H9 (cell line): ENCODE data around the gene BDH1. TPM values are rescaled to one million over a fixed set of nuclear protein-coding genes. Genes with fewer than 3 reads are reported as not detected.

Experiments used
- DNase-seq: peaks from one replicate; pipeline ENCODE4 v3.0.0-alpha.2; 2017
- H2AFZ ChIP-seq: one replicate; pipeline ENCODE4 v1.6.1; 2013; ENCODE audit warnings: mild to moderate bottlenecking, low read length, control low read depth, moderate library complexity
- H2AK5ac ChIP-seq: 2 replicates; pipeline ENCODE4 v1.6.1; 2013; ENCODE audit warnings: low read length, control low read depth, mixed read lengths; ENCODE audit not compliant: insufficient read length
- H2BK120ac ChIP-seq: one replicate; pipeline ENCODE4 v1.6.1; 2013; ENCODE audit warnings: low read depth, mild to moderate bottlenecking, low read length, control low read depth, inconsistent platforms; ENCODE audit not compliant: poor library complexity, severe bottlenecking
- H2BK12ac ChIP-seq: 2 replicates; pipeline ENCODE4 v1.6.1; 2013; ENCODE audit warnings: low read length, control low read depth, mixed read lengths, low read depth; ENCODE audit not compliant: insufficient read length
- H2BK15ac ChIP-seq: 2 replicates; pipeline ENCODE4 v1.6.1; 2013; ENCODE audit warnings: low read depth, low read length, control low read depth
- H2BK20ac ChIP-seq: one replicate; pipeline ENCODE4 v1.6.1; 2013; ENCODE audit warnings: low read depth, mild to moderate bottlenecking, low read length, control low read depth, inconsistent platforms; ENCODE audit not compliant: poor library complexity, severe bottlenecking
- H2BK5ac ChIP-seq: 2 replicates; pipeline ENCODE4 v1.6.1; 2013; ENCODE audit warnings: low read length, control low read depth, mixed read lengths; ENCODE audit not compliant: insufficient read length
- H3K14ac ChIP-seq: 2 replicates; pipeline ENCODE4 v1.6.1; 2013; ENCODE audit warnings: low read length, control low read depth; ENCODE audit not compliant: insufficient read depth
- H3K18ac ChIP-seq: 2 replicates; pipeline ENCODE4 v1.6.1; 2013; ENCODE audit warnings: low read depth, mild to moderate bottlenecking, mixed read lengths, low read length, control low read depth; ENCODE audit not compliant: insufficient read length
- H3K23ac ChIP-seq: 2 replicates; pipeline ENCODE4 v1.6.1; 2013; ENCODE audit warnings: low read length, control low read depth, mixed read lengths, low read depth; ENCODE audit not compliant: insufficient read length
- H3K23me2 ChIP-seq: 2 replicates; pipeline ENCODE4 v1.6.1; 2013; ENCODE audit warnings: low read depth, mild to moderate bottlenecking, mixed read lengths, low read length, control low read depth; ENCODE audit not compliant: insufficient read length, poor library complexity, severe bottlenecking
- H3K27ac ChIP-seq: 2 replicates; pipeline ENCODE4 v1.5.1; 2013; ENCODE audit warnings: low read length, control low read depth, mixed read lengths, low read depth; ENCODE audit not compliant: insufficient read length
- H3K27me3 ChIP-seq: 2 replicates; pipeline ENCODE4 v1.6.1; 2013; ENCODE audit warnings: low read length, control low read depth, inconsistent platforms; ENCODE audit not compliant: insufficient read depth
- H3K4ac ChIP-seq: 2 replicates; pipeline ENCODE4 v1.6.1; 2013; ENCODE audit warnings: low read depth, mild to moderate bottlenecking, control low read depth, inconsistent platforms, low read length, moderate library complexity
- H3K4me1 ChIP-seq: 2 replicates; pipeline ENCODE4 v1.6.1; 2013; ENCODE audit warnings: low read length, control low read depth, inconsistent platforms; ENCODE audit not compliant: insufficient read depth
- H3K4me2 ChIP-seq: 2 replicates; pipeline ENCODE4 v1.6.1; 2013; ENCODE audit warnings: low read length, control low read depth, mixed read lengths; ENCODE audit not compliant: insufficient read length, insufficient read depth
- H3K56ac ChIP-seq: 2 replicates; pipeline ENCODE4 v1.6.1; 2013; ENCODE audit warnings: low read depth, mild to moderate bottlenecking, mixed read lengths, low read length, control low read depth; ENCODE audit not compliant: insufficient read length
- H3K79me1 ChIP-seq: 2 replicates; pipeline ENCODE4 v1.6.1; 2013; ENCODE audit warnings: low read depth, mild to moderate bottlenecking, moderate library complexity, low read length, control low read depth, inconsistent platforms; ENCODE audit not compliant: insufficient read depth, poor library complexity, severe bottlenecking
- H3K79me2 ChIP-seq: 2 replicates; pipeline ENCODE4 v1.6.1; 2013; ENCODE audit warnings: low read length, control low read depth, inconsistent platforms; ENCODE audit not compliant: insufficient read depth
- H3K9ac ChIP-seq: 2 replicates; pipeline ENCODE4 v1.6.1; 2013; ENCODE audit warnings: low read length, control low read depth, mixed read lengths; ENCODE audit not compliant: insufficient read length; ENCODE audit errors: extremely low read depth
- H3K9me3 ChIP-seq: one replicate; pipeline ENCODE4 v1.6.1; 2013; ENCODE audit warnings: low read depth, low read length, inconsistent platforms; ENCODE audit not compliant: control insufficient read depth
- H3T11ph ChIP-seq: one replicate; pipeline ENCODE4 v1.6.1; 2013; ENCODE audit warnings: mild to moderate bottlenecking, low read length, control low read depth, inconsistent platforms
- H4K20me1 ChIP-seq: one replicate; pipeline ENCODE4 v1.6.1; 2013; ENCODE audit not compliant: control insufficient read depth, insufficient read length, insufficient read depth
- H4K5ac ChIP-seq: 2 replicates; pipeline ENCODE4 v1.6.1; 2013; ENCODE audit warnings: low read depth, mild to moderate bottlenecking, mixed read lengths, low read length, control low read depth; ENCODE audit not compliant: insufficient read length
- H4K8ac ChIP-seq: replicated peaks from 2 replicates; pipeline ENCODE4 v1.6.1; 2013; ENCODE audit warnings: low read length, control low read depth, mixed read lengths, low read depth; ENCODE audit not compliant: insufficient read length
- H4K91ac ChIP-seq: 2 replicates; pipeline ENCODE4 v1.6.1; 2013; ENCODE audit warnings: low read depth, mild to moderate bottlenecking, moderate library complexity, mixed read lengths, low read length, control low read depth; ENCODE audit not compliant: insufficient read length
- H3K27ac Mint-ChIP-seq, 3 experiments: 2 replicates in 2 of 3; 3 replicates in 1 of 3; pipeline ENCODE4 v1.8.0; 2020 to 2021; ENCODE audit warnings: mixed read lengths in 3 of 3, mild to moderate bottlenecking in 1 of 3, moderate library complexity in 1 of 3
- H3K27me3 Mint-ChIP-seq: 2 replicates; pipeline ENCODE4 v1.8.0; 2021; ENCODE audit warnings: low read depth, mild to moderate bottlenecking, moderate library complexity, mixed read lengths
- H3K36me3 Mint-ChIP-seq, 3 experiments: 2 replicates in 2 of 3; 3 replicates in 1 of 3; pipeline ENCODE4 v1.8.0; 2020 to 2021; ENCODE audit warnings: low read depth in 3 of 3, mixed read lengths in 3 of 3; ENCODE audit not compliant: insufficient read depth in 1 of 3
- H3K4me1 Mint-ChIP-seq, 2 experiments: 2 replicates each; pipeline ENCODE4 v1.8.0; 2020; ENCODE audit warnings: mixed read lengths in 2 of 2
- H3K4me3 Mint-ChIP-seq, 2 experiments: 2 replicates in 1 of 2; 3 replicates in 1 of 2; pipeline ENCODE4 v1.8.0; 2020 to 2021; ENCODE audit warnings: mild to moderate bottlenecking in 2 of 2, mixed read lengths in 2 of 2, moderate library complexity in 1 of 2
- H3K9me3 Mint-ChIP-seq, 2 experiments: 2 replicates in 1 of 2; 3 replicates in 1 of 2; pipeline ENCODE4 v1.8.0; 2020; ENCODE audit warnings: mild to moderate bottlenecking in 2 of 2, mixed read lengths in 2 of 2, moderate library complexity in 1 of 2
- WGBS: extraction: QIAGEN DNeasy Blood & Tissue Kit; methylation state at CpG from one replicate; pipeline ENCODE4 v1.1.7; 2013; ENCODE audit warnings: missing lambda C conversion rate, low lambda C conversion rate, mixed read lengths; ENCODE audit not compliant: insufficient read length; ENCODE audit errors: extremely low coverage; 5-methylcytosine and 5-hydroxymethylcytosine counted together
- total RNA-seq: library from RNA; stranded (reverse); gene quantifications from 2 replicates; pipeline ENCODE4 v1.2.1, GENCODE V29; 2021
- TF ChIP-seq, protein P1 (sequence below): fragments of 200-600 bp; sonication (generic); conservative IDR thresholded peaks from 3 replicates; pipeline ENCODE4 v1.8.0; 2021; ENCODE audit warnings: antibody characterized with exemption, mild to moderate bottlenecking

The BDH1 gene
- total RNA-seq, 1 experiment from 2014 or later = 23.8 TPM

DNA sequence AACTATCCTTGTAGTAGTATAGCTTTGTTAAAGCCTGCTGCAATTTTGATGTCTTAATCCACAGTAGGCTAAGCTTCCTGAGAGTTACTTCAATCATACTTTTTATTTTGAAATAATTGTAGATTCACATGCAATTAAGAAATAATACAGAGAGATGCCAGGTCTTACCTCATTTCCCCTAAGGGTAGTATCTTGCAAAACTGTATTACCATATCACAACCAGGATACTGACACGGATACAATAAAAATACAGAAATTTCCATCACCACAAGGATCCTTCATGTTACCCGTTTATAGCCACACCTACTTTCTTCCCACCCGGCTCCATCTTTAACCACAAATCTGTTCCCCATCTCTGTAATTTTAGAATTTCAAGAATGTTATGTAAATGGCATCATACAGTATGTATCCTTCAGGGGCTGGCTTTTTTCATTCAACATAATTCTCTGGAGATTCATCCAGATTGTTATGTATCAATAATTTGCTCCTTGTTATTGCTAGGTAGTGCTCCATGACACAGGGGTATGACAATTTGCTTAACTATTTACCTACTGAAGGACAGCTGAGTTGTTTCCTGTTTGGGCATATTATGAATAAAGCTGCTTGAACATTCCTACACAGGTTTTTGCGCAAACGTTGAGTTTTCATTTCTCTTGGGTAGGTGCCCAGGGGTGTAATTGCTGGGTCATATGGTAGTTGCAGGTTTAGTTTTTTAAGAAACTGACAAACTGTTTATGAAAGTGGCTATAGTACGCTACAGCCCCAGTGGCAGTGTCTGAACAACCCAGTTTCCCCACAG is 21.6 kb downstream of the BDH1 start:
- no peaks in the 10 kb centered on the region for H3K9me3 Mint-ChIP-seq
- H3T11ph ChIP-seq = no peak overlapping the region
- H3K4me1 ChIP-seq = no peaks in the 10 kb centered on the region
- no peak overlapping the region for H4K8ac ChIP-seq
- H3K56ac ChIP-seq = no peak overlapping the region
- H3K79me2 ChIP-seq = no peaks in the 10 kb centered on the region
- no peak overlapping the region for H3K4me3 Mint-ChIP-seq
- TF ChIP-seq, protein P1, sequence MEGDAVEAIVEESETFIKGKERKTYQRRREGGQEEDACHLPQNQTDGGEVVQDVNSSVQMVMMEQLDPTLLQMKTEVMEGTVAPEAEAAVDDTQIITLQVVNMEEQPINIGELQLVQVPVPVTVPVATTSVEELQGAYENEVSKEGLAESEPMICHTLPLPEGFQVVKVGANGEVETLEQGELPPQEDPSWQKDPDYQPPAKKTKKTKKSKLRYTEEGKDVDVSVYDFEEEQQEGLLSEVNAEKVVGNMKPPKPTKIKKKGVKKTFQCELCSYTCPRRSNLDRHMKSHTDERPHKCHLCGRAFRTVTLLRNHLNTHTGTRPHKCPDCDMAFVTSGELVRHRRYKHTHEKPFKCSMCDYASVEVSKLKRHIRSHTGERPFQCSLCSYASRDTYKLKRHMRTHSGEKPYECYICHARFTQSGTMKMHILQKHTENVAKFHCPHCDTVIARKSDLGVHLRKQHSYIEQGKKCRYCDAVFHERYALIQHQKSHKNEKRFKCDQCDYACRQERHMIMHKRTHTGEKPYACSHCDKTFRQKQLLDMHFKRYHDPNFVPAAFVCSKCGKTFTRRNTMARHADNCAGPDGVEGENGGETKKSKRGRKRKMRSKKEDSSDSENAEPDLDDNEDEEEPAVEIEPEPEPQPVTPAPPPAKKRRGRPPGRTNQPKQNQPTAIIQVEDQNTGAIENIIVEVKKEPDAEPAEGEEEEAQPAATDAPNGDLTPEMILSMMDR = no peak
- no peak overlapping the region for H3K18ac ChIP-seq
- no peaks in the 10 kb centered on the region for H3K27me3 Mint-ChIP-seq
- no peak overlapping the region for H4K91ac ChIP-seq
- H3K23me2 ChIP-seq = no peaks in the 10 kb centered on the region
- no peak overlapping the region for H3K27ac ChIP-seq
- H3K4me2 ChIP-seq = no peak overlapping the region
- no peak overlapping the region for H2BK12ac ChIP-seq
- no peaks in the 10 kb centered on the region for H3K9me3 ChIP-seq
- H2AK5ac ChIP-seq = no peak overlapping the region
- H3K23ac ChIP-seq = no peak overlapping the region
- H2BK20ac ChIP-seq = no peak overlapping the region
- no peak overlapping the region for H3K27ac Mint-ChIP-seq
- no peak overlapping the region for H3K14ac ChIP-seq
- no CpG with 5 or more reads among the region's 6 CpGs for WGBS
- no peaks in the 10 kb centered on the region for H4K20me1 ChIP-seq
- no peak overlapping the region for H2AFZ ChIP-seq
- DNase-seq = no peak
- no peaks in the 10 kb centered on the region for H3K27me3 ChIP-seq
- 0 out of 4 replicates have a peak, but pooled peaks cover 0 to 2% of the 10 kb centered on the region in 2 experiments for H3K4me1 Mint-ChIP-seq
- H2BK15ac ChIP-seq = no peak overlapping the region
- H4K5ac ChIP-seq = no peak overlapping the region
- no peak overlapping the region for H3K9ac ChIP-seq
- no peak overlapping the region for H2BK120ac ChIP-seq
- H3K36me3 Mint-ChIP-seq = peaks cover 0 to 8% (median 3%) of the 10 kb centered on the region in 3 experiments; a peak in 5 of 7 replicates
- no peaks in the 10 kb centered on the region for H3K79me1 ChIP-seq
- H2BK5ac ChIP-seq = no peak overlapping the region
- no peak overlapping the region for H3K4ac ChIP-seq
